Activated T-cell treated with anti-CD3 and anti-CD28 coated beads, Interleukin-2, amount 50 U/mL, for 48 hours (primary cell): Measurements from ENCODE around the gene FGF7.
"Not testable (repeated sequence)": the region's sequence is repeated elsewhere in the genome, so short reads cannot be mapped to it uniquely, and the experiment has no call there.

ENCODE experiments used
- DNase-seq, 2 experiments: peaks; one replicate each; pipeline ENCODE4 v3.0.0-alpha.2; 2020

Gene FGF7

GRCh38 chr15:49495993-49496753, 73.1 kb downstream of the FGF7 start:
- DNase-seq, result no peak

- DNase-seq, result no peak
These were observed 78.5 kb downstream of the FGF7 start for GRCh38 chr15:49501586-49501985.

GRCh38 chr15:49506341-49506740, 83.3 kb downstream of the FGF7 start:
- no peak for DNase-seq

GRCh38 chr15:49507261-49507660, 84.2 kb downstream of the FGF7 start:
- DNase-seq, result no peak

GRCh38 chr15:49512739-49513138, 89.7 kb downstream of the FGF7 start:
- not testable (repeated sequence) for DNase-seq

- no peak for DNase-seq
These were observed 98.8 kb downstream of the FGF7 start for GRCh38 chr15:49521802-49522201.

GRCh38 chr15:49528289-49528688, 105.2 kb downstream of the FGF7 start:
- no peak for DNase-seq

- no peak for DNase-seq
These were observed 107.0 kb downstream of the FGF7 start for GRCh38 chr15:49530092-49530491.
